Suppressor macrophage treated with lipopolysaccharide for 1 hour (primary cell): ENCODE data around the gene DCLK1.
"Not testable (repeated sequence)": the region's sequence is repeated elsewhere in the genome, so short reads cannot be mapped to it uniquely, and the experiment has no call there.

ENCODE experiments used
- DNase-seq, 3 donors: peaks; one replicate each; pipeline ENCODE4 v3.0.0-alpha.2; 2020 to 2022

Gene DCLK1

DNA sequence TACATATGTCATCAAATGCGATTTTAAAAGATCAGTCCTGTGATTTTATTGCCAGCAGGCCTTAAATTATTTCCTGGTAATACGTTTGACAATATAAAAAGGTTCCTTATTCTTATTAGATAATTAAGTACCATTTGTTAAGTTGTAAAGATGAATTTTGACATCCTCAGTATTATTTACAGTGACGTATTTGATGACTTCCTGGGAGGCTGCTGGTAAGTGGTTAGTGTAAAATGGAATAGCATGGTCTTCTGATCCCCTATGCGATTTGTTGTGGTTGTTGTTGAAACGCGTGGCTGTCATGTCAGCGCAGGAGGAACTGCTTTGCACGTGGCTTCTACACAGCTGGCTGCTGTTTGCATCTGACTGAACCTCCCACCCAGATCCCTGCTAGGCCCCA, 99.7 kb downstream of the DCLK1 start:
- DNase-seq: no peak

DNA sequence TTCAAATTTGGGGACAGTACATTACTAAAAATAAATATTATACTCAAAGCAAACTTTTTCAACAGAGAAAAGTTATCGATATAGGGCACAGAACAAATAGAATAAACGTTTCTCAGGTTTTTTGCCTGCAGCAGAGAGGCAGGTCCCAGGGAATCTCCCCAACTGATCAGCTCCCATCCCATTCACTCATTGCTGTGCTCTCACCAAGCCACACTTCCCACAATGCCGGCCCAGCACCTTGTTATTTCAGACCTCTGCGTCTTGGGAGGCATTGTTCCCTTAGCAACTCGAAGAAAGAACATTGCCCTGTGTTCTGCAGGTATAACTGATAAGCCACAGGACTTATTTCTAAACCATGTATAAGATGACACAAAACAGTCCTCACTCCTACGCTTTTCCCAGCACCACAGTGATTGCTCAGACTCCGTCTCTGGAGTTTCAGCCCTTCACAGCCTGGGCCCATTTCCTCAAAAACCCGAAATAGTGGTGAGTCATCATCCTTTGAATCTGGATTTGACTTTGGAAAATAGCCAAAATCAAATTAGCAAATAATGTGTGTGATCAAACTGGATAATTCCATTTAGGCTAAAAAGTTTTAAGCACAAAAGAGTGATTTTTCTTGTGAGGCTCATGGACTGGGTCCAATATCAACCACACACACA, 100.4 kb downstream of the DCLK1 start:
- peak in 1 of 3 donors; percentile 10 for DNase-seq

DNA sequence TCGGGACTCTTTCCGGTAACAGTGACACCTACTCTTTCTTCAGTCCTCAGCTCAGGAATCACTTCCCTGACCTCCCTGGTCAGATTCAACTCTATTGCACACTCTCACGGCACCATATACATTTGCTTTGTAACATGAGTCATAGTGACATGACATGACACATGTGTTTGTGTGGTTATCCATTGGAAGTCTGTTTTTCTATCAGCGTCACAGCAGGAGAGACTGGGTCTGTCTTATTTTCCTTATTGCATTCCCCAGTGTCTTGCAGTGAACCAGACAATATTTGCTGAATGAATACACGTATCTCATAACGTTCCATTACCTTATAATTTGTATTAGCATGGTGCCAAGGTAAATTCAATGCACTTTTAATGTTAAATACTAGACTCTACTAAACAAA, 102.0 kb downstream of the DCLK1 start:
- DNase-seq: no peak

DNA sequence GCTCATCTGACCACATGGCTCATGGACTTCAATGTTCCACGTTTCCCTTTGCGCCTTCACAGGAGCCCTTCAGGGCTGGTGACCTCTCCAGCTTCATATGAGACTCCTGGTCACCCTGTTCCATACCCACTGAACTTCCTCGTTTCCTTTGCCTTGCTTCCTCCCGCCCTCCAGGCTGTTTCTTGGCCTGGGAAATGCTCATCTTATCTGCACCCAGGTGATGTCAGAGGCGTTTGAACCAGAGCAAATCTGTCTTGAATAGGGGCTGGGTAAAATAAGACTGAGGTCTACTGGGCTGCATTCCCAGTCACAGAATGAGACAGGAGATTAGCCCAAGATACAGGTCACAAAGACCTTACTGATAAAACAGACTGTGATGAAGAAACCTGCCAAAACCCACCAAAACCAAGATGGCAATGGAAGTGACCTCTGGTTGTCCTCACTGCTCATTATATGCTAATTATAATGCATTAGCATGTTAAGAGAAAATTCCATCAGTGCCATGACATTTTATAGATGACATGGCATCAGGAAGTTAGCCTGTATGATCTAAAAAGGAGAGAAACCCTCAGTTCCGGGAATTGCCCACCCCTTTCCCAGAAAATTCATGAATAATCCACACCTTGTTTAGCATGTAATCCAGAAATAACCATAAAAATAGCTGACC, 102.7 kb downstream of the DCLK1 start:
- no peak for DNase-seq

DNA sequence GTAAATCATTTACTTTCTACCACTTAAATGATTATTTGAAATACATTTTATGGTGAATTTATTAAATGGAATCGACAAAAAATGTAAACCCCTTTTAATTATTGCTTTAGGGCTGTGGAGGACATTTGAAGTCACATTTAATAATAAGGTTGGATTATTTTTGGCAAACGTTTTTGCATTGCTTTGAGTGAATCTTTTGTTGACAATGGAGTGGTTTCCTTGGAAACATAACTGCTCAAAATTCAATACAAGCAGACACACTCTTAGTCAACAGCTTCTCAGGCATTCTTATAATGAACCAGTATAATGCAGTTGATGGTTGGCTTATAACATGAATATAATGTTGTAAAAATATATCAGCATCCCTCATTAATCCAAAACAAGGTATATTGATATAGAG, 104.7 kb downstream of the DCLK1 start:
- no peak for DNase-seq

DNA sequence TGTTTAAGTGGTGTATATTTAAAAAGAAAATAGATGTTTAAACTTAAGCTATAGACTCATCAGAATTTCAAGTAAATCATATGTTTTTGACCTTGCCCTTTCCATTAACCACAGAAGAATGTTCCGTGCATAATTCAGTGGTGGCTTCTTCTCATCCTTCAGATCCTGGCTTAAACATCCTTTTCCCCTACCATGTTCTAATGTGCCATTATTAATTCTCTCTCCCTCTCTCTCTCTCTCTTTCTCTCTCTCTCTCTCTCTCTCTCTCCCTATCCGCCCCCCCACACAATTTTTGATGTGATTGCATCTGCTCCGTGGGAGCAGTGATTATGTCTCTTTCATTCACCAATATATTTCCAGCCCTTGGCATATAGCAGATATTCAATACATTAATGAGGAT, 116.4 kb downstream of the DCLK1 start:
- no peak for DNase-seq

DNA sequence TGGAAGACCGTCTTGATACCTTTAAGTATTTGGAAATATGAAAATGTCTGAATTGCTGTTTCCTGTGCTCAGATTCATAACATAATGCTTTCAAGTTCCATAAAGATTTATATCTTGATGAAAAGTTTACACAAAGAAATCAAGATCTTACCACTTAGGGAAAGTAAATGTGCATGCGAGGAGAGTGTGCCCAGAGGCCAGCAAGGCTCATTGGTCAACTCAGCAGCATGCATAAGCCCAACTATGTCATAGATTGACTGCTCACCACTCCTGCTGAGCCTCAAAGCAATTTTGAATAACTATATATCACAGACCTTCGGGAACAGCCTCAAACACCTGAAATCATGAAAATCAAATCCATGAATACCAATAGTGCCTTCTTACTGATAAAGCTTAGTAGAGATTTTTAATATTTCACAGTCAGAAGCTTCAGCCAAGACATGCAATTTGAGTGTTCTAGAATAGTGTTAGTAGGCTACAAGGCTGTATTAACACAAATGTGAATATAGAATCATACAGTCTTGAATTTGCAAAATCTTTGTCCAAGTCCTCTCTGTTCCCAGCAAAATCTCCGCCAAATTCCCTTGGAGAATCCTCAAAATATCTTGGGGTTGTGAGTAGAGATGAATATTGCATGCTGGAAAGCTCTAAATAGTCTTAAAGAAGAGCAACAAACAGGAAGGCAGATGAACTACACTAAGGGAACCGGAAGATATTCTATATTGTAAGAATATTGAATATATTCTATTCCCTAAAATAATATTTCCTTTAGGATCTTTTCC, 124.1 kb downstream of the DCLK1 start:
- no peak for DNase-seq

DNA sequence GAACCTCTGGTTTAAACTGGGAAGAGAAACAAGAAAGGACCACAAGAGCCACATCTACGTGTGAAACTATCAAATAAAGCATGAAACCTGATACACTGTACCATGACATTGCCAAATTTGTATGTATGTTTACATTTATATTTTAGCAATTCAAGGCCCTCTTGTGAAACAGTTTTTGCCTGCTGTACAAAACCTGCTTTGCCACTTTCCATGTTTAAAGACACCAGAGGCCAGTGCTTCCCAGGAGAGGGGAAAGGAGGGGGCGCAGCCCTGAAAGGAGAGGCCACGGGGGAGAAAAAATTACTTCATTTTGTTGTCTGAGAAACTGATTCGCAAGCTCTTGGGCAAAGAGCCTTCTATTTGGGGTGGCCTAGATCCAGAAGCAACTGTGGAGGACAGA, 124.8 kb downstream of the DCLK1 start:
- DNase-seq: no peak

DNA sequence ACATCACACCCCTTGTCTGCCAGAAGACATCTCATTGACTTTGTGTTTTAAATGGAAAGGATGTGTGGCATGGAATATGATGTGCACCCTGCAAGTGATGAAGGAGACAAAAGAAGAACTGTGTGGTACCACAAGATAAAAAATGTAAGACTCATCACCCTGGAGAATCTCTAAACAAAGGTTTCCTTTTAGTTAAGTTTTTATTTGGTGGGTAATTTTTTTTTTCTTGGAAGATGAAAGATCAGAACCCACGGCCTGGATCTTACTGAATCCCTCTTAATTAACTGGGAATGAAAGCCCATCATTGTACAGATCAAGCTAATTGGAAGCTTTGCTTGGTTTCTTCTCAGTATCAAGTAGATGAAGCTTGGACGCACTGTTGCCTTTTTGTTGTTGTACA, 129.6 kb downstream of the DCLK1 start:
- DNase-seq: no peak

DNA sequence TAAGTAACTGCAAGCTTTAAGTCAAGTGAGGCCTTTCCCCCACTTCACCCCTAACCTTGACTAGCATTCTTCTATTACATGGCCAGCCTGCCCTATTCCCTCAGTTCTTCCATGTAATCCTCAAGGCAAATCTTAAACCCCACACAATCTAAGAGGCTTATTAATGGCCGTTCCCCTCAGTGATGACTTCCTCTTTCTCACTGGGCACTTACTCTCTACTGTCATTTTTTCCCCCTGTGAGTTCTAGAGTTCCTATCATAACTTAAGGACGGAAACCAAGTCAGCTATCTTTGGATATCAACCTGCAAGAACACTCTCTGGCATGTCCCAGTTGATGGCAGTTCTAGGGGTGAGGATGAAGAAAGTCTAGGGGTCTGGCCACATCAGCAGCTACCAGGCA, 131.2 kb downstream of the DCLK1 start:
- DNase-seq: no peak

DNA sequence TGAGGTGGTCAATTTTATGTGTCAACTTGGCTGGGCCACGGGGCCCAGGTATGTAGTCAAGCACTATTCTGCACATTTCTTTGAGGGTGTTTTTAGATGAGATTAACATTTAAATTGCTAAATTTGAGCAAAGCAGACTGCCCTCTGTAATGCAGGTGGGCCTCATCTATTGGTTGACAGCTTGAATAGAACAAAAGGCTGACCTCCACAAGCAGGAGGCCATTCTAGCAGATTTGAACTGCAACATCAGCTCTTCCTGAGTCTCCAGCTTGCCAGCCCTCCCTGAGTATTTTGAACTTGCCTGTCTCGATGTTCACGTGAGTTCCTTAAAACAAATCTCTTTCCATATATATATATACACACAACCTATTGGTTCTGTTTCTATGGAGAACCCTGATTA, 134.8 kb downstream of the DCLK1 start:
- no peak for DNase-seq

DNA sequence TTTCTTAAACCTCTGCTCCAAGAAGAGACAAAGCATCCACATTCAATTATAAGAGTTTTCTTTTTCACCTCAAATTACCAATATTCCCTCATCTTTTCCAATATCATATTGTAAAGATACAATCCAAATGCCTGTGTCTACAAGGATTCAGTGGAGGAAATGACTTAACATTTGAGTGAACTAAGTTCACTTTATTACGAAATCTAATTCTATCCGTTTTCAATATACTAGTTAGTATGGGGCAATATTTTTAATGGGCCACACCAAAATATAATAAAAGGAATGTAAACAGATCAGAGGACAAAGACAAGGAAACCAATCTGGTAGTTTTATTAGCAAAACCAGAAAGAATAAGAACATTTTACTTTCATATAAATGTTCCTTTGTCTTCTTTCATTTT, 136.0 kb downstream of the DCLK1 start:
- DNase-seq: no peak

DNA sequence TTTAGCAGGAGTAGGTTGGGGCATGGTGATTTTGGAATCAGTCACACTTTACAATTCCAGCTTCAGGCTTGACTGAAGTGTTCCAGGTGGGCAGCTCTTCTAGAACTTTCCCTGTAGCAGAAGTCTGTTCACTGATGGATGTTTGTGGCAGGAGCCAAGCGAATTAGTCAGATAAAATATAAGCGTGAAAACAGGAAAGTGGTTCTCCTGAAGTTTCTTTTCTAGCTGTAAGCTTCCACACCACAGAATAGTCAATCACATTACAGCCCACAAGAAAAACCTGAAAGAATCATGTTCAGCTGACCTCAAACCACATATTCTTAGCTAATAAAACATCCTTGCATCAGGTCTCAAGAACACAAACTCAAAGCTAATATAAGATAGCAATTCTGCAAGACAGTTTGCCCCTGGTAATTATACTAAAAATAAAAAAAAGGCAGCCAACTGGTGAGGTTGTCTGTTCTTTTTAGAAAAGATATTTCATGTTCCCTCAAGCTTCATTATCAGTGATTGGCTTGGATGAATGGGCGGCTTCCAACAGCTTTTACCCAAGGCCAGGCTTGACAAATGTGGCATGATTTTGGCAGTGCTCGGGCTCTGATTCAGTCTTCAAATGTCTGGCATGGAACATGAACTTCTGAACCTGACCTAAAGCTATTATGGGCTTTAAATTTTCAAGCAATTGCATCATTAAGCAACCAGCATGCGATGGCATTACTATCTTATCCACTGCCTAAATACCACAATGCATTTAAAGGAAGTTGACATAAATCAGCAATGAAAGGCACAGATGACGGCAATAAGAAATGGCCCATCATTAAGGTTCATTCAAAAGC, 136.8 kb downstream of the DCLK1 start:
- DNase-seq: no peak

DNA sequence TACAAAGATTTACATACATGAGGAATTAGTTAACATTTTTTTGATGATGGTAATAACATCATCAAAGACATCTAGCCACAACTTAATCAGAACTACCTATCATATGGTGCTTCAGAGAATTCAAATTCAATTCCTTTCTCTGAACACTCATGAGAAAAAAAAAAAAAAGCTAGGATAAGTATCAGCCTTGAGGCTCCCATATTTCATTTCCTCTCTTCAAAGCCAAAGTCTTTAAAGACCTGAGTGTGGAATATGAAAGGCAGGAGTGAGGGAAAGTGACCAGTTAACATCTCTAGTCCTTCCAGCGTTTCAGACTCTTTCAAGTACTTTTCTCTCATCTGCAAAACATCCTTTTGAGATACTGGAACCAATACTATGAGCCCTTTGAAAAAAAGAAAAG, 137.5 kb downstream of the DCLK1 start:
- DNase-seq: no peak

DNA sequence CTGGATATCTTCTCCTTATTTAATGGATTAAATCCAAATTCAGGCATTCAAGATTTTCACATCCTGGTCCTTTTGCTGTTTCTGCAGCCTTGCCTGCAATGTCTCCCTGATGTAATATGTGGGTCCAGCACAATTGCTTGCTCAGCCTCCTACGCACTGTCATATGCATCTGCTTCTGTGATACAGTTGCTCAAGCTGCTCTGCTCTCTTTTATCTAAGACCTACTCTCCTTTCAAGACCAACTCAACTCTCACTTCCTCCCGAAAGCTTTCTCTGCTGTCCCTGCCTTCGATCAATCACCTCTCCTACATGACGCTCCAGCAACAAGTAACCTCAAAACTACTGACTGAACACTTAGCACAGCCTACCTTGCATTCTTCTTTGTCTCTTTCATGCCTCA, 138.2 kb downstream of the DCLK1 start:
- peak; percentile 30 to 52 (median 36) for DNase-seq

DNA sequence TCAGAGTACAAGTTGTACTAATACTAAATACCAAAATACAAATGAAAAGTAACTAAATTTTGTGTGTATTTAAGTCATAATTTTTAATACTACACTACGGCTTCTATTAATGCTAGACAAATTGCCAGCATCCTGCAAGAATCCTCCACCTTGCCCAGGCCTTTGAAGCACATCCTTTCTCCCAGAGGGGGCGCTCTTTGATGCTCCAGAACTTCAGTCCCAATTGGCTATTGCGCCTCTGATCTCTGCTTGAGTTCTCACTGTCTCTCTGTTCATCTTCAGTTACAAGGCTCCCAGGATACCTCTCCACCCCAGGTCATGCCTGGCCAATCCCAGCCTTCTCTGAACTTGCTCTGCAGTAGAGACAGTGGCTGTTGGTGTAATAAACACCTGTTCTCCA, 141.0 kb downstream of the DCLK1 start:
- DNase-seq: no peak

DNA sequence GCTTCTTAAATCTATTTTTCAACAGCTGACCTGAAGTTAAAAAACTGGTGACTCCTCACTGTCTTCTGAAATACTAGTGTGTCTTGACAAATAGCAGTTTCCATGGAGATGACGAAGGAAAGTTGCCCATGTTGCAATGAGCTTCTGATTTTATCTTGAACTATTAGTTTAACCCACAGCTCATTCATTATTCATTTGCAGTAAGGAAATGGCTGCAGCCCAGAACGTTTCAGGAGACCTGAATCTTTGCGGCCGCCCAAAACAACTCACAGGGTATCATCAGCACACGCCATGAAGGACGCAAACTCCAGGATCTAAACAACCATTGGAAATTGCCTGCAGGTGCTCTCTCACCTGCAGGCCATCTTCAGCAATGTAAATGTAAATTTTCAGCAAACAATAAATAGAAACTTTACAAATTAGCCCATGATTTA, 142.5 kb downstream of the DCLK1 start:
- DNase-seq: no peak

DNA sequence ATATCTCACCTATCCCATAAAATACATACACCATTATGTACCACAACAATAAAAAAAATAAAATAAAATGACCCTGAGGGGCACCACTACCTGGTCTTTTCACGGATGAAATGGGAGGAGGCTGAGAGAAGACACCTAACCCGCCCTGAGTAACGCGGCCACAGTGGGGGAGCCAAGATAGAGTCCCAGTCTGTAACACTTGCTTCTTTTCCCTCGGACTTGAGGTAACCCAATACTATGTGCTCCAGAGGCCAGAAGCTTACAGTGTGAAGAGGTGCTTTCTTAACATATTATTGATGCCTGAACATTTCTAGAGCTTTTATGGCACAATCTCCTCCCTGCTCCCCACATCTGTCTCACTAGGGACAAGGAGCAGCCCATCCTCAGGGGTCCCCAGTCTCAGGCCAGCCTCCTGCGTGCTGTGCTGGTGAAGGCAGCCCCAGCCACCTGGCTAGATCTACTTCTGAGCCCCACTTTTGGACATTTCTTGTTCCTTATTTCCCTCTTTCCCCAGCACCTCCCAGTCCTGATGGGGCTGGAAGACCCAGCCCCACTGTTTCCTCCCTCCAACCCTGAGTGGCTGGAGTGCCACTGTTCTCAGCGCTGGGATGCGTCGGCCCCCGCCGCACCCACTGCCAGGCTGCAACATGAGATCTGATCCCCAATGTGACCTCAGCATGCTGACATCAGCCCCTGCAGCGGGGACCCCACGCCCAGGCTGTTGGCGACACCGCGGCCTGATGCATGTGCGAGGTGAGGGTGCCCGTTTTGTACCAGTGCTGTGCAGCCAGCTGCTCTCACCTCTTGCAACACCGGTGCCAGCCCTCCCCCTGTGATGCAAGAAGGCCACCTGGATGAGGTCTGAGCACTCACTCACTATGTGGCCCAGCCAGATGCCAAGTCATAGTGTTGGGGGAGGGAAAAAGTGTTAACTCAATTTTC, 143.3 kb downstream of the DCLK1 start:
- no peak for DNase-seq

DNA sequence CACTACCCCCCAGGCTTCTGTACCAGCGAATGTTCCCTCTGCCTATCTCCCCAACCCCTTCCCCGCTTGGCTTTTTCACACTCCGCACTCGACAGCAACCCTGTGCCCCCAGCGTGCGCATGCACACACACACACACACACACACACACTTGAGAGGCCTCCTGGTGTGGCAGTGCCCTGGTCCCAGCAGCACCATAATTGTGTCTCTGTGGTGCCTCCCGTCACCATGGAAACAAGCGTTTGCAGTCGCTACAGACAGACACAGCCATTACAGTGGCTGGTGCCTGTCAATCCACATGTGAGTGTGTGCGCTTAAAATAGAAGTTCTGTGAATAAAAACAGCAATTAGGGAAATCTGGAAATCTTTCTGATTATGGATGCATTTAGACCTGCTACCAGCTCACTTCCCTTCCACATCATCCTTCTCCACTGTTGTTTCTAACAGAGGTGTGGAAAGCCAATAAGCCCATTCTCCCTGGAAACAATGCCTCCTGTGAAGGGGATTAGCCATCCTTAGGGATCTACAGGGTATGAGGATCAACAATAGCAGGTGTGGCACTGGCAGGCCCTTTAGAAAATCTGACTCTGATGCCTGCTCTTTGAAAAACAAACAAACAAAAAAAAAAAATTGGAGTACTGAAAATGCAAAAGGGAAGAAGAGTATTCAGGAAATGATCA, 146.3 kb downstream of the DCLK1 start:
- DNase-seq: no peak

DNA sequence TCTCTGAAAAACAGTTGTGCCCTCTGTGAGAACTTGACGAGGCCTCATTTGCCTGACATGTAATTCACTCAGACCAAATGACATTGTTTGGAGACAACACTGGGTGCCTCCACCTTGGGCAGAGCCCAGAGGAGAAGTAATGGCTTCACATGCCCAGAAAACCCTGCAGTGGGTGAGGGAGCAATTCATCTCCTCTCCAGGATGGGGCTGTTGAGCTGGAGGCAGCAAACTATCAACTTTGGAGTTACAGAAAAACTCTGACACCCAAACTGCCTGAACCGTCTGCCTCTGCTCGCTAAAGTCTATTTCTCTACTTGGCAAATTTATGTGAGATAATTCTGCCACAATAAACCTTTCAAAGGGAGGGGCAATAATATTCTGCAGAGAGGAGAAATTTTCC, 146.9 kb downstream of the DCLK1 start:
- DNase-seq: no peak

DNA sequence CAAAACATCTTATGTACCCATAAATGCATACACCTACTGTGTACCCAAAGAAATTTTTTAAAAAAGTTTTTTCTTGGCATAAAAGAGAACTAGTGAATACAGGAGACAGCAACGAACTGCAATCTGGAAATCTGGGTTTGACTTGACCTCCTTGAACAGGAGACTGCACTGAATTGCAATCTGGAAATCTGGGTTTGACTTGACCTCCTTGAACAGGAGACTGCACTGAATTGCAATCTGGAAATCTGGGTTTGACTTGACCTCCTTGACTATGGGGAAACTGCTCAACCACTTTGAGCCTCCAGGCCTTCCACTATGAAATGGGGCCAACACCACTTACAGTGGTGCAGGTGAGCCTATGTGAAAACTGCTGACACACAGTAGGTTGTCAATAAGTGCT, 147.5 kb downstream of the DCLK1 start:
- DNase-seq: not testable (repeated sequence)
